Cardiac muscle cell (in vitro differentiated cells and primary cell): ENCODE results near the gene SULT1A2. TPM values are rescaled to one million over a fixed set of nuclear protein-coding genes. Genes with fewer than 3 reads are reported as not detected.
"Not testable (repeated sequence)": the region's sequence is repeated elsewhere in the genome, so short reads cannot be mapped to it uniquely, and the experiment has no call there.

ENCODE experiments used
- DNase-seq, 2 donors: peaks; one replicate each; pipeline versions ENCODE4 v3.0.0 to v3.0.0-alpha.2; 2010 to 2017; ENCODE audit warnings: low read depth in 1 of 2, low spot score in 1 of 2
- H3K27ac ChIP-seq: fragments of 200-600 bp; sonication (generic); 2 replicates; pipeline ENCODE4 v1.5.1; 2016
- H3K27me3 ChIP-seq: fragments of 200-600 bp; sonication (generic); 2 replicates; pipeline ENCODE4 v1.6.0; 2016; ENCODE audit warnings: control low read depth
- H3K36me3 ChIP-seq: fragments of 200-600 bp; sonication (generic); 2 replicates; pipeline ENCODE4 v1.5.1; 2016; ENCODE audit warnings: control low read depth
- H3K4me1 ChIP-seq: fragments of 200-600 bp; sonication (generic); 2 replicates; pipeline ENCODE4 v1.8.1; 2017; ENCODE audit warnings: low read depth, mild to moderate bottlenecking, mixed run types
- H3K4me3 ChIP-seq: fragments of 200-600 bp; sonication (generic); 2 replicates; pipeline ENCODE4 v1.5.1; 2016; ENCODE audit warnings: mild to moderate bottlenecking
- H3K9me3 ChIP-seq: fragments of 200-600 bp; sonication (generic); 2 replicates; pipeline ENCODE4 v1.5.1; 2017; ENCODE audit warnings: low read depth, mild to moderate bottlenecking, control low read depth
- polyA plus RNA-seq: library from polyadenylated mRNA; unstranded; fragments of >200 nt; fragmentation: Nextera tagmentation; extraction: Ambion mirVana; gene quantifications from 2 replicates; pipeline ENCODE4 v1.2.1, GENCODE V29; 2016
- total RNA-seq: library from RNA; depleted of rRNA; stranded (reverse); fragments of >200 nt; gene quantifications from 2 replicates; pipeline ENCODE4 v1.2.3, GENCODE V29; 2016
- TF ChIP-seq, protein P1 (sequence below): IDR thresholded peaks from 2 replicates; pipeline ENCODE4 v1.5.1; 2012; ENCODE audit warnings: low read depth, mild to moderate bottlenecking, low read length

The SULT1A2 gene
- total and polyA plus RNA-seq, 2 experiments from 2014 or later, result 0.83 to 1.6 TPM

DNA sequence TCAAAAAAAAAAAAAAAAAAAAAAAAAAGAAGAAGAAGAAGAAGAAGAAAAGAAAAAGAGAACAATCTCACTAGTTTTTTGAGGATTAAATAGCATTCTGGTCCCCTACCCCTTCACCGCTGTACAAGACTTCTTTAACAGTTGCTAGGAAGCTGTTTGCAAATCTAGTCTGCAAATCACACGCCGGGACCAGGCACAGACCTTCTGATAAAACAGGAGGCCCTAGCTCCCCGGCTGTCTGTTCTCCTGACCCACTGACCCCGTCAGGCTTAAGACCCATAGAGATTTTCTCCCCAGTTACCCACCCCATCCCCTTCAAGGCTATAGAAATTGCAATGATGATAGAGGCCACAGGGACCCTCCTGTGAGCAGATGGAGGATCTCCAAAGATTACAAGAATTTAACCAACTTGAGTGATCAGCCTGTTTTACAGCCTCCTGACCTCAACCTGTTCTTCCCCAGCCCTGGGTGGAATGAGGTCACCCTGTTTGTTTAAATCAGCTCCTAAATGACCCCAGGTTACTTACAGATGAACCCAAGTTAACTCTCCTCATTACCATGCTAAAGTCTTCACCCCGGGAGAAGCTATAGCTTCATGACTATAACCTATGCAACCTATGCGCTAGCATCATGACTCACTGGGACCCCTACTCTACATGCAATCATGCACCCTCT, 24.8 kb upstream of the SULT1A2 start:
- Histone ChIP-seq H3K36me3 (no peaks in the 10 kb centered on the region), H3K4me1 (peaks cover 9% of the 10 kb centered on the region), H3K27me3 (no peaks in the 10 kb centered on the region), H3K4me3 (no peak overlapping the region), H3K27ac (no peak overlapping the region), H3K9me3 (no peaks in the 10 kb centered on the region)
- no peak for DNase-seq
- TF ChIP-seq, protein P1, sequence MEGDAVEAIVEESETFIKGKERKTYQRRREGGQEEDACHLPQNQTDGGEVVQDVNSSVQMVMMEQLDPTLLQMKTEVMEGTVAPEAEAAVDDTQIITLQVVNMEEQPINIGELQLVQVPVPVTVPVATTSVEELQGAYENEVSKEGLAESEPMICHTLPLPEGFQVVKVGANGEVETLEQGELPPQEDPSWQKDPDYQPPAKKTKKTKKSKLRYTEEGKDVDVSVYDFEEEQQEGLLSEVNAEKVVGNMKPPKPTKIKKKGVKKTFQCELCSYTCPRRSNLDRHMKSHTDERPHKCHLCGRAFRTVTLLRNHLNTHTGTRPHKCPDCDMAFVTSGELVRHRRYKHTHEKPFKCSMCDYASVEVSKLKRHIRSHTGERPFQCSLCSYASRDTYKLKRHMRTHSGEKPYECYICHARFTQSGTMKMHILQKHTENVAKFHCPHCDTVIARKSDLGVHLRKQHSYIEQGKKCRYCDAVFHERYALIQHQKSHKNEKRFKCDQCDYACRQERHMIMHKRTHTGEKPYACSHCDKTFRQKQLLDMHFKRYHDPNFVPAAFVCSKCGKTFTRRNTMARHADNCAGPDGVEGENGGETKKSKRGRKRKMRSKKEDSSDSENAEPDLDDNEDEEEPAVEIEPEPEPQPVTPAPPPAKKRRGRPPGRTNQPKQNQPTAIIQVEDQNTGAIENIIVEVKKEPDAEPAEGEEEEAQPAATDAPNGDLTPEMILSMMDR, result no peak

DNA sequence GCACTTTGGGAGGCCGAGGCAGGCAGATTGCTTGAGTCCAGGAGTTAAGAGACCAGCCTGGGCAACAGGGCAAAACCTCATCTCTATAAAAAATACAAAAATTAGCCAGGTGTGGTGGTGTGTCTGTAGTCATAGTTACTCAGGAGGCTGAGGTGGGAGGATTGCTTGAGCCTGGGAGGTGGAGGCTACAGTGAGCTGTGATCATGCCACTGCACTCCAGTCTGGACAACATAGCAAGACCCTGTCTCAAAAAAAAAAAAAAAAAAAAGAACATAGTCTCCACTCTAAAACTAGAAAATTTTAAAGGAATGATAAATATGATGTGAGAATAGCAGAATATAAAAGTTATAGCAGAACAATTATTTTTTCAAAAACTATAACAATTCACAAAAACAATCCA, 23.5 kb upstream of the SULT1A2 start:
- not testable (repeated sequence) for DNase-seq, H3K4me1 ChIP-seq, H3K36me3 ChIP-seq, H3K4me3 ChIP-seq, H3K9me3 ChIP-seq, H3K27me3 ChIP-seq, H3K27ac ChIP-seq

DNA sequence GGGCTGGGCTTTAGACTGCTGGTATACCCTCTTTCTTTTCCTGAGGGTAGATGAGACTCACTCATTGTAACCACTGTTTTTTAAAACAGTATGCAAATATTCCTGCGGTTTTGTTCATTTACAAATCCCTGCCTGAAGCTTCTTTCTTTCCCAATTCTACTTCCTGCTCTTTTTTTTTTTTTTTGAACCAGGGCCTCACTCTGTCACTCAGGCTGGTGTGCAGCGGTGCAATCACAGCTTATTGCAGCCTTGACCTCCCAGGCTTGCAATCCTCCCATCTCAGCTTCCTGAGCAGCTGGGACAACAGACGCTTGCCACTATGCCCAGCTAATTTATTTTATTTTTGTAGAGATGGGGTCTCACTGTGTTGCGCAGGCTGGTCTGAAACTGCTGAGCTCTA, 21.0 kb upstream of the SULT1A2 start:
- H3K4me1 ChIP-seq, result peaks cover 9% of the 10 kb centered on the region
- H3K4me3 ChIP-seq, result no peak overlapping the region
- TF ChIP-seq, protein P1, result no peak
- no peaks in the 10 kb centered on the region for H3K36me3 ChIP-seq
- DNase-seq, result peak in 1 of 2 donors; percentile 65
- H3K9me3 ChIP-seq, result no peaks in the 10 kb centered on the region
- no peaks in the 10 kb centered on the region for H3K27me3 ChIP-seq
- no peak overlapping the region for H3K27ac ChIP-seq

DNA sequence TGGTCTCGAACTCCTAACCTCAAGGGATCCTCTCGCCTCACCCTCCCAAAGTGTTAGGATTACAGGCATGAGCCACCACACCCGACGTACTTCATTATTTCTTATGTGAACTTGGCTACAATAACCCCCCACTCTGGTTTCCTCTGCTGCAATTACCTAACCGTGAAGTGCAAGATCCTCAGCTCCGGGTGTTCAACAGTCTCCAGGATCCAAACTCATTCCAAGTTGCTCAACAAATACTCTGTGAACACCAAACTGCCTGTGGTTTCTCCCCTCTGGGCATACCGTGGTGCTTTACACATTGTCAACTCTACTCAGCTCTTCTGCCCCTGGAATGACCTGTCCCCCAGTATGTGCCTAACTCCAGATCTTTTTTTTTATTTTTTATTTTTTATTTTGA, 19.8 kb upstream of the SULT1A2 start:
- peak in 1 of 2 donors; percentile 26 for DNase-seq
- no peak overlapping the region for H3K27ac ChIP-seq
- TF ChIP-seq, protein P1, result no peak

DNA sequence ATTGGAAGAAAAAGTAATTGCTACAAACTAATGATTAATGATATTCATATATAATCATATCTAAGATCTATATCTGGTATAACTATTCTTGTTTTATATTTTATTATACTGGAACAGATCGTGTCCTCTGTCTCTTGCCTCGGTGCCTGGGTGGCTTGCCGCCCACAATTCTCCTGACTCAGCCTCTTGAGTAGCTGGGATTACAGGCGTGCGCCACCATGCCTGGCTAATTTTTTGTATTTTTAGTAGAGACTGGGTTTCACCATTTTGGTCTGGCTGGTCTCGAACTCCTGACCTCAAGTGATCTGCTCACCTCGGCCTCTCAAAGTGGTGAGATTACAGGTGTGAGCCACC, 19.4 kb upstream of the SULT1A2 start:
- not testable (repeated sequence) for H3K36me3 ChIP-seq, H3K27me3 ChIP-seq, H3K9me3 ChIP-seq, H3K27ac ChIP-seq, DNase-seq, H3K4me3 ChIP-seq, H3K4me1 ChIP-seq

More for the DNA sequence above, 19.8 kb upstream of the SULT1A2 start:
- Histone ChIP-seq H3K9me3 (no peaks in the 10 kb centered on the region), H3K27me3 (no peaks in the 10 kb centered on the region), H3K4me3 (no peak overlapping the region), H3K36me3 (no peaks in the 10 kb centered on the region), H3K4me1 (peaks cover 6% of the 10 kb centered on the region)

DNA sequence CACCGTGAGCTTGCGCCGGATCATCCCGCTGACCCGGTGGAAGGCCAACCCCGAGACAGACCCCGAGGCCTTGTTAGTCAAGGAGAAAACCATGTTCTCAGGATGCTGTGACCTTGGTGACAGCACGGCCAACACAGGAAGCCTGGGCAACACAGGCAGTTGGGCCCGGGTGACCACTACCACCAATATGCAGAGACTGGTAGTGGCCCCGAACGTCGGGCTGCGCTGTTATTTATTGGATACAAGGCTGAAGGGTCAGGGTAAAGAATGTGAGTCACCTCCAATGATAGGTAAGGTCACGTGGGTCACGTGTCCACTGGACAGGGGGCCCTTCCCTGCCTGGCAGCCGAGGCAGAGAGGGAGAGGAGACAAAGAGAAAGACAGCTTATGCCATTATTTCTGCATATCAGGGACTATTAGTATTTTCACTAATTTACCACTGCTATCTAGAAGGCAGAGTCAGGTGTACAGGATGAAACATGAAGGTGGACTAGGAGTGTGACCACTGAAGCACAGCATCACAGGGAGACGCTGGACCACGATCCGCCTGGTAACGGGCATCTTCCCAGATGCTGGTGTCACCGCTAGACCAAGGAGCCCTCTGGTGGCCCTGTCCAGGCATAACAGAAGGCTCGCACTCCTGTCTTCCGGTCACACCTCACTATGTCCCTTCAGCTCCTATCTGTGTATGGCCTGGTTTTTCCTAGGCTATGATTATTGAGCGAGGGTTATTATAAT, 18.8 kb upstream of the SULT1A2 start:
- not testable (repeated sequence) for H3K9me3 ChIP-seq, H3K27ac ChIP-seq, H3K4me3 ChIP-seq, H3K4me1 ChIP-seq, H3K36me3 ChIP-seq, H3K27me3 ChIP-seq
- TF ChIP-seq, protein P1, result peak; percentile 59
- peak; percentile 51 to 56 for DNase-seq

DNA sequence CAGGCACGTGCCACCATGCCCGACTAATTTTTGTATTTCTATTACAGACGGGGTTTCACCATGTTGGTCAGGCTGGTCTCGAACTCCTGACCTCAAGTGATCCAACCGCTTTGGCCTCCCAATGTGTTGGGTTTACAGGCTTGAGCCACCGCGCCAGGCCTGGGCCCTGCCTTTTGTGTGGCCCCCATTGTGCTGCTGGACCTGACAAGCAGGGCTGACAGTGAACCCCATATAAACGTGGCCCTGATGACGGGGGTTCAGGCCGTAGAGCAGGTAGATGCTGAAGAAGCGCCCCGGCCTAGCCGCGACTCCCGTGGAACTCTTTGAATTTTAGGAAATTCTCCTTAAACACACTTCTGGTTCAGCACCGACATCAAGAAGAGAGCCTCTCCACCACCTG, 17.7 kb upstream of the SULT1A2 start:
- not testable (repeated sequence) for H3K27ac ChIP-seq, H3K9me3 ChIP-seq, H3K4me3 ChIP-seq, DNase-seq, H3K36me3 ChIP-seq, H3K27me3 ChIP-seq
- peaks cover 12% of the 10 kb centered on the region for H3K4me1 ChIP-seq

GRCh38 chr16:28613912-28614311, 17.1 kb upstream of the SULT1A2 start:
- H3K4me3 ChIP-seq, H3K9me3 ChIP-seq, H3K36me3 ChIP-seq, H3K27me3 ChIP-seq, DNase-seq, H3K27ac ChIP-seq: not testable (repeated sequence)
- peaks cover 13% of the 10 kb centered on the region for H3K4me1 ChIP-seq

- H3K27me3 ChIP-seq, H3K36me3 ChIP-seq, DNase-seq, H3K27ac ChIP-seq, H3K4me3 ChIP-seq, H3K9me3 ChIP-seq: not testable (repeated sequence)
- H3K4me1 ChIP-seq, result peaks cover 13% of the 10 kb centered on the region
Measured at GRCh38 chr16:28612359-28613280, 15.8 kb upstream of the SULT1A2 start.
